GM23248 (cell line): ENCODE data around the gene RAPGEF4.

Experiments used
- EZH2 ChIP-seq: fragments of 200-600 bp; sonication (generic); IDR thresholded peaks from 2 replicates; pipeline ENCODE4 v1.6.1; 2018; ENCODE audit warnings: antibody characterized with exemption, mild to moderate bottlenecking; ENCODE audit not compliant: insufficient read depth, poor library complexity, severe bottlenecking
- EZH2phosphoT487 ChIP-seq: fragments of 200-600 bp; sonication (generic); IDR thresholded peaks from 2 replicates; pipeline ENCODE4 v1.6.1; 2018; ENCODE audit warnings: antibody characterized with exemption, moderate library complexity, mild to moderate bottlenecking, low read depth; ENCODE audit not compliant: insufficient read depth

- no peak for TF ChIP-seq EZH2
- TF ChIP-seq EZH2phosphoT487 = no peak
These were observed 240.5 kb downstream of the RAPGEF4 start for GRCh38 chr2:172976116-172976515.
